ENCODE data around the gene TTLL7. TPM values are rescaled to one million over a fixed set of nuclear protein-coding genes. Genes with fewer than 3 reads are reported as not detected.
A peak's percentile ranks its signal among the peaks of the same experiment; 100 is the strongest.

Gene TTLL7
- total RNA-seq, 4 donors from 2014 or later = 26.2 to 58.1 (median 41.2) TPM

GRCh38 chr1:83857716-83858115, 141.2 kb downstream of the TTLL7 start:
- Histone ChIP-seq H3K4me1 (peaks cover 0 to 3% (median 0%) of the 10 kb centered on the region in 4 donors), H3K9me3 (no peaks in the 10 kb centered on the region), H3K27me3 (peaks cover 0 to 9% (median 0%) of the 10 kb centered on the region in 4 donors), H3K27ac (replicated peaks in 1 of 4) (no peak overlapping the region), H3K36me3 (no peaks in the 10 kb centered on the region), H3K4me3 (no peak overlapping the region)
- WGBS = 87% methylated on average over 2 of the region's 2 CpGs
- intact Hi-C loops (cut with DNase I) = no loop called here
- TF ChIP-seq POLR2AphosphoS5 (IDR thresholded peaks at IDR 0.05) (no peak), CTCF (IDR thresholded peaks at IDR 0.05) (no peak), EP300 (IDR thresholded peaks at IDR 0.05) (no peak), POLR2A (IDR thresholded peaks at IDR 0.05; ENCODE audit: low read depth) (no peak)
- DNase-seq (ENCODE audit: extremely low spot score) = no peak

GRCh38 chr1:83857103-83857502, 141.8 kb downstream of the TTLL7 start:
- no peak for DNase-seq (ENCODE audit: extremely low spot score)
- H3K27ac ChIP-seq (replicated peaks in 1 of 4) = no peak overlapping the region
- H3K4me3 ChIP-seq = no peak overlapping the region
- TF ChIP-seq EP300 (IDR thresholded peaks at IDR 0.05) = no peak
- peak; percentile 19 to 41 (median 22) for TF ChIP-seq CTCF (IDR thresholded peaks at IDR 0.05)
- no peaks in the 10 kb centered on the region for H3K36me3 ChIP-seq
- H3K9me3 ChIP-seq = no peaks in the 10 kb centered on the region
- WGBS = 68% methylated on average over 1 of the region's 1 CpG
- intact Hi-C loops (cut with DNase I) = no loop called here
- H3K4me1 ChIP-seq = peaks cover 0 to 3% (median 0%) of the 10 kb centered on the region in 4 donors
- H3K27me3 ChIP-seq = peaks cover 0 to 9% (median 0%) of the 10 kb centered on the region in 4 donors

- H3K9me3 ChIP-seq = no peaks in the 10 kb centered on the region
- H3K36me3 ChIP-seq = no peaks in the 10 kb centered on the region
- H3K27ac ChIP-seq (replicated peaks in 1 of 4) = no peak overlapping the region
- peaks cover 0 to 3% (median 0%) of the 10 kb centered on the region in 4 donors for H3K4me1 ChIP-seq
- intact Hi-C loops (cut with DNase I) = no loop called here
- peaks cover 0 to 9% (median 0%) of the 10 kb centered on the region in 4 donors for H3K27me3 ChIP-seq
- no peak for TF ChIP-seq EP300 (IDR thresholded peaks at IDR 0.05)
- no peak overlapping the region for H3K4me3 ChIP-seq
- WGBS = 85% methylated on average over 2 of the region's 2 CpGs
- no peak for DNase-seq (ENCODE audit: extremely low spot score)
Measured at GRCh38 chr1:83856381-83856780, 142.6 kb downstream of the TTLL7 start.

GRCh38 chr1:83854456-83854855, 144.5 kb downstream of the TTLL7 start:
- H3K4me3 ChIP-seq = no peak overlapping the region
- no peak overlapping the region for H3K27ac ChIP-seq (replicated peaks in 1 of 4)
- no peaks in the 10 kb centered on the region for H3K36me3 ChIP-seq
- H3K27me3 ChIP-seq = no peaks in the 10 kb centered on the region
- no peaks in the 10 kb centered on the region for H3K9me3 ChIP-seq
- no peak for DNase-seq (ENCODE audit: extremely low spot score)
- intact Hi-C loops (cut with DNase I) = no loop called here
- H3K4me1 ChIP-seq = peaks cover 0 to 3% (median 0%) of the 10 kb centered on the region in 4 donors
- no peak for TF ChIP-seq CTCF (IDR thresholded peaks at IDR 0.05)
- no peak for TF ChIP-seq POLR2A (IDR thresholded peaks at IDR 0.05; ENCODE audit: low read depth)
- WGBS = 100% methylated on average over 1 of the region's 1 CpG

GRCh38 chr1:83850834-83851233, 148.1 kb downstream of the TTLL7 start:
- no peak for DNase-seq (ENCODE audit: extremely low spot score)
- Histone ChIP-seq H3K4me1 (no peaks in the 10 kb centered on the region), H3K27me3 (no peaks in the 10 kb centered on the region), H3K9me3 (no peaks in the 10 kb centered on the region), H3K36me3 (no peaks in the 10 kb centered on the region), H3K27ac (replicated peaks in 1 of 4) (no peak overlapping the region), H3K4me3 (no peak overlapping the region)
- TF ChIP-seq EP300 (IDR thresholded peaks at IDR 0.05) (no peak), POLR2A (IDR thresholded peaks at IDR 0.05; ENCODE audit: low read depth) (no peak), CTCF (IDR thresholded peaks at IDR 0.05) (no peak), POLR2AphosphoS5 (IDR thresholded peaks at IDR 0.05) (no peak)
- intact Hi-C loops (cut with DNase I) = no loop called here
- 91% methylated on average over 3 of the region's 3 CpGs for WGBS
